T-helper 1 cell (primary cell): ENCODE data around the gene CDC42EP2.
A peak's percentile ranks its signal among the peaks of the same experiment; 100 is the strongest.

Source experiments
- DNase-seq, 5 donors: peaks; one replicate each; pipeline ENCODE4 v3.0.0-alpha.2; 2012 to 2020
- total RNA-seq, 4 donors: gene quantifications; one replicate each; lab custom pipeline; 2026; lab: John Stamatoyannopoulos, UW

The CDC42EP2 gene
- total RNA-seq: 0 to 0.08 (median 0) reads per million in 4 donors

GRCh38 chr11:65314501-65315203 is at the start of gene CDC42EP2:
Gene CDC42EP2, plus strand, starts transcription at chr11:65314866. Its CDS starts 6,033 bp downstream, at chr11:65320899.
- DNase-seq: peak; percentile 58 to 72 (median 63)

- no peak for DNase-seq
These were observed 48.5 kb upstream of the CDC42EP2 start for GRCh38 chr11:65266210-65266609.

GRCh38 chr11:65274735-65275682 is 39.7 kb upstream of the CDC42EP2 start:
- DNase-seq: peak in 3 of 5 donors; percentile 18 to 32 (median 19)

- DNase-seq: no peak
These were observed 38.8 kb upstream of the CDC42EP2 start for GRCh38 chr11:65275906-65276305.

GRCh38 chr11:65277631-65278277 is 36.9 kb upstream of the CDC42EP2 start:
- no peak for DNase-seq

- DNase-seq: no peak
These were observed 36.3 kb upstream of the CDC42EP2 start for GRCh38 chr11:65278356-65278755.

GRCh38 chr11:65279279-65279678 is 35.4 kb upstream of the CDC42EP2 start:
- no peak for DNase-seq

GRCh38 chr11:65279741-65280440 is 34.8 kb upstream of the CDC42EP2 start:
- DNase-seq: peak in 3 of 5 donors; percentile 11 to 48 (median 34)

GRCh38 chr11:65280646-65281045 is 34.0 kb upstream of the CDC42EP2 start:
- no peak for DNase-seq

GRCh38 chr11:65286686-65287085 is 28.0 kb upstream of the CDC42EP2 start:
- no peak for DNase-seq

GRCh38 chr11:65287601-65288000 is 27.1 kb upstream of the CDC42EP2 start:
- no peak for DNase-seq

GRCh38 chr11:65288706-65289536 is 25.7 kb upstream of the CDC42EP2 start:
- no peak for DNase-seq

- no peak for DNase-seq
These were observed 24.1 kb upstream of the CDC42EP2 start for GRCh38 chr11:65290448-65291165.

- no peak for DNase-seq
These were observed 23.1 kb upstream of the CDC42EP2 start for GRCh38 chr11:65291613-65292012.

GRCh38 chr11:65292890-65293289 is 21.8 kb upstream of the CDC42EP2 start:
- DNase-seq: no peak

GRCh38 chr11:65293909-65294381 is 20.7 kb upstream of the CDC42EP2 start:
- no peak for DNase-seq

GRCh38 chr11:65295001-65295400 is 19.7 kb upstream of the CDC42EP2 start:
- no peak for DNase-seq

GRCh38 chr11:65295571-65296341 is 18.9 kb upstream of the CDC42EP2 start:
- DNase-seq: no peak

GRCh38 chr11:65297026-65297672 is 17.5 kb upstream of the CDC42EP2 start:
- DNase-seq: no peak
